ENCODE measurements around the gene NTSR1. TPM values are rescaled to one million over a fixed set of nuclear protein-coding genes. Genes with fewer than 3 reads are reported as not detected.

Gene NTSR1
- total and polyA plus RNA-seq, 2 of the 8 experiments (the other 6 are each of a cell fraction or from before 2014, with no cell fraction given): 0.53 to 0.89 TPM

GRCh38 chr20:62785393-62785792 is 76.8 kb downstream of the NTSR1 start:
- Histone ChIP-seq H2BK15ac (ENCODE audit: low read length) (no peak overlapping the region), H4K20me1 (replicated peaks in 1 of 2; ENCODE audit: control insufficient read depth in 1 of 2, insufficient read depth in 2 of 2, low read length in 2 of 2) (no peaks in the 10 kb centered on the region), H3K23me2 (ENCODE audit: low read depth, low read length) (no peaks in the 10 kb centered on the region), H3K56ac (replicated peaks; ENCODE audit: insufficient read length, low read depth, low read length) (no peak overlapping the region), H3K18ac (ENCODE audit: extremely low read depth, low read length) (no peak overlapping the region), H4K91ac (replicated peaks; ENCODE audit: insufficient read length, low read length) (no peak overlapping the region), H2AFZ (ENCODE audit: low read length) (no peak overlapping the region), H3K14ac (ENCODE audit: insufficient read length) (no peak overlapping the region), H3K9me3 (ENCODE audit: insufficient read depth in 2 of 2, low read depth in 1 of 2, low read length in 1 of 2) (no peaks in the 10 kb centered on the region), H2BK12ac (ENCODE audit: low read depth, low read length) (no peak overlapping the region), H3K27ac (ENCODE audit: low read depth, low read length) (no peak overlapping the region), H2BK20ac (ENCODE audit: low read length) (no peak overlapping the region), H2AK5ac (ENCODE audit: low read depth, low read length) (no peak overlapping the region), H3K79me2 (ENCODE audit: control insufficient read depth in 1 of 2, insufficient read depth in 2 of 2, low read length in 2 of 2) (no peaks in the 10 kb centered on the region), H3K27me3 (replicated peaks in 1 of 4; ENCODE audit: control insufficient read depth in 3 of 4, extremely low read depth in 1 of 4, insufficient read depth in 3 of 4, low read length in 3 of 4) (no peaks in the 10 kb centered on the region; a peak in 1 of 7 replicates), H3K23ac (ENCODE audit: insufficient read length) (no peak overlapping the region), H3K79me1 (ENCODE audit: low read depth, low read length) (no peaks in the 10 kb centered on the region), H3K4me3 (ENCODE audit: extremely low read depth in 1 of 4, insufficient read depth in 2 of 4, low read depth in 3 of 4, low read length in 4 of 4) (no peak overlapping the region), H4K8ac (ENCODE audit: extremely low read depth, insufficient read depth, low read length) (no peak overlapping the region), H4K5ac (ENCODE audit: insufficient read length, low read depth, low read length) (no peak overlapping the region), H3K36me3 (ENCODE audit: control insufficient read depth in 2 of 4, insufficient read depth in 4 of 4, low read length in 3 of 4) (no peaks in the 10 kb centered on the region), H3K4me2 (ENCODE audit: insufficient read depth in 1 of 2, low read depth in 2 of 2, low read length in 2 of 2) (no peak overlapping the region), H2BK120ac (replicated peaks; ENCODE audit: low read depth, low read length) (no peak overlapping the region), H3K9ac (replicated peaks in 1 of 4; ENCODE audit: extremely low read depth in 1 of 4, low read depth in 3 of 4, low read length in 3 of 4) (no peak overlapping the region), H3K4me1 (replicated peaks in 1 of 4; ENCODE audit: control insufficient read depth in 3 of 4, insufficient read depth in 4 of 4, low read length in 3 of 4) (peaks cover 0 to 2% (median 0%) of the 10 kb centered on the region in 4 experiments; a peak in 1 of 7 replicates), H3K4ac (replicated peaks; ENCODE audit: insufficient read length, low read depth, low read length) (no peak overlapping the region), H2BK5ac (ENCODE audit: low read depth, low read length) (no peak overlapping the region)
- CTCF ChIA-PET (ENCODE audit: partially characterized antibody): interaction anchor here (0.9 to 1.9 kb wide), 5 partner anchors 23 to 241 kb away, joined by 3 to 5 read pairs (median 3); no protein-coding TSS in a partner anchor
- POLR2A ChIA-PET (ENCODE audit: partially characterized antibody): no interaction called here
- no peak for DNase-seq (ENCODE audit: low read depth in 1 of 2, low spot score in 2 of 2)
- WGBS, 2 experiments (ENCODE audit: extremely low coverage in 1 of 2, insufficient coverage in 1 of 2, insufficient read length in 1 of 2, insufficient replicate concordance in 2 of 2, low coverage in 1 of 2, low lambda C conversion rate in 2 of 2, missing lambda C conversion rate in 1 of 2): 80% methylated on average over 9 of the region's 11 CpGs; no CpG with 5 or more reads in 1 of the 2 experiments
- no peak for FAIRE-seq
- no peak for TF ChIP-seq TEAD4 (IDR thresholded peaks at IDR 0.05; ENCODE audit: low read depth, low read length)
- TF ChIP-seq CREB1 (IDR thresholded peaks at IDR 0.05): no peak
- TF ChIP-seq BRCA1 (IDR thresholded peaks at IDR 0.05; ENCODE audit: low read depth, low read length): no peak
- no peak for TF ChIP-seq CHD2 (IDR thresholded peaks at IDR 0.05; ENCODE audit: low read length)
- TF ChIP-seq NANOG (IDR thresholded peaks at IDR 0.05; ENCODE audit: insufficient read depth, low read depth, low read length, poor library complexity, severe bottlenecking): no peak
- TF ChIP-seq YY1 (IDR thresholded peaks at IDR 0.05; ENCODE audit: low read depth, low read length): no peak
- TF ChIP-seq RXRA (IDR thresholded peaks at IDR 0.05; ENCODE audit: insufficient read depth, low read depth, low read length): no peak
- no peak for TF ChIP-seq RFX5 (IDR thresholded peaks at IDR 0.05; ENCODE audit: borderline replicate concordance, low read depth, low read length)
- TF ChIP-seq CTBP2 (IDR thresholded peaks at IDR 0.05; ENCODE audit: borderline replicate concordance, insufficient read depth, insufficient read length, low read length): no peak
- TF ChIP-seq BCL11A (IDR thresholded peaks at IDR 0.05; ENCODE audit: low read depth in 2 of 2, low read length in 2 of 2): no peak
- TF ChIP-seq BACH1 (IDR thresholded peaks at IDR 0.05; ENCODE audit: low read length): no peak
- no peak for TF ChIP-seq MAFK (IDR thresholded peaks at IDR 0.05; ENCODE audit: low read depth, low read length)
- no peak for TF ChIP-seq GABPA (IDR thresholded peaks at IDR 0.05; ENCODE audit: borderline replicate concordance, insufficient read depth, low read length)
- no peak for TF ChIP-seq GTF2F1 (IDR thresholded peaks at IDR 0.05; ENCODE audit: borderline replicate concordance, low read depth, low read length)
- no peak for TF ChIP-seq SP4 (IDR thresholded peaks at IDR 0.05; ENCODE audit: low read length)
- TF ChIP-seq KDM4A (IDR thresholded peaks at IDR 0.05; ENCODE audit: low read depth, low read length, severe bottlenecking): no peak
